Embryonic facial prominence (tissue), 1 donor: Measurements from ENCODE around the gene S100A16.
"Not testable (repeated sequence)": the region's sequence is repeated elsewhere in the genome, so short reads cannot be mapped to it uniquely, and the experiment has no call there.

Experiments
- DNase-seq: peaks from one replicate; pipeline ENCODE4 v3.0.0-alpha.2; 2016; ENCODE audit errors: extremely low spot score

Gene S100A16

GRCh38 chr1:153586347-153586746 lies 26.6 kb downstream of the S100A16 start:
- no peak for DNase-seq

GRCh38 chr1:153585006-153585405 lies 27.9 kb downstream of the S100A16 start:
- no peak for DNase-seq

- no peak for DNase-seq
Measured at GRCh38 chr1:153583976-153584375, 29.0 kb downstream of the S100A16 start.

- not testable (repeated sequence) for DNase-seq
Measured at GRCh38 chr1:153583514-153583913, 29.4 kb downstream of the S100A16 start.

GRCh38 chr1:153582836-153583235 lies 30.1 kb downstream of the S100A16 start:
- not testable (repeated sequence) for DNase-seq

- DNase-seq: no peak
Measured at GRCh38 chr1:153578936-153579335, 34.0 kb downstream of the S100A16 start.

GRCh38 chr1:153578490-153578889 lies 34.4 kb downstream of the S100A16 start:
- DNase-seq: no peak

- no peak for DNase-seq
Measured at GRCh38 chr1:153577624-153578051, 35.3 kb downstream of the S100A16 start.

GRCh38 chr1:153577138-153577537 lies 35.8 kb downstream of the S100A16 start:
- no peak for DNase-seq

GRCh38 chr1:153575497-153575896 lies 37.4 kb downstream of the S100A16 start:
- not testable (repeated sequence) for DNase-seq

- not testable (repeated sequence) for DNase-seq
Measured at GRCh38 chr1:153575081-153575491, 37.9 kb downstream of the S100A16 start.

GRCh38 chr1:153573351-153573750 lies 39.6 kb downstream of the S100A16 start:
- no peak for DNase-seq

- no peak for DNase-seq
Measured at GRCh38 chr1:153572569-153573015, 40.3 kb downstream of the S100A16 start.

GRCh38 chr1:153571706-153572105 lies 41.2 kb downstream of the S100A16 start:
- no peak for DNase-seq

- no peak for DNase-seq
Measured at GRCh38 chr1:153570874-153571273, 42.1 kb downstream of the S100A16 start.

- no peak for DNase-seq
Measured at GRCh38 chr1:153569465-153569864, 43.5 kb downstream of the S100A16 start.

- DNase-seq: peak; percentile 76
Measured at GRCh38 chr1:153568367-153569099, 44.4 kb downstream of the S100A16 start.

GRCh38 chr1:153567621-153568366 lies 45.1 kb downstream of the S100A16 start:
- no peak for DNase-seq

GRCh38 chr1:153566414-153567371 lies 46.2 kb downstream of the S100A16 start:
- DNase-seq: no peak

- no peak for DNase-seq
Measured at GRCh38 chr1:153565529-153566374, 47.2 kb downstream of the S100A16 start, which contains the start of gene S100A2. Gene S100A2 (minus strand): TSS chr1:153565844. CDS start chr1:153563877, 1,967 bp downstream.

- no peak for DNase-seq
Measured at GRCh38 chr1:153563991-153564390, 48.9 kb downstream of the S100A16 start.
